ENCODE data around the gene COL9A3. TPM values are rescaled to one million over a fixed set of nuclear protein-coding genes. Genes with fewer than 3 reads are reported as not detected.

The COL9A3 gene
- polyA plus RNA-seq, 5 donors = 47.6 to 102 (median 57.8) TPM

GRCh38 chr20:62795023-62795761, 21.7 kb upstream of the COL9A3 start:
- DNase-seq = no peak

GRCh38 chr20:62796699-62797491, 20.0 kb upstream of the COL9A3 start:
- no peak for DNase-seq

GRCh38 chr20:62797671-62798532, 18.9 kb upstream of the COL9A3 start:
- DNase-seq = no peak

- DNase-seq = no peak
These were observed 17.8 kb upstream of the COL9A3 start for GRCh38 chr20:62799036-62799435.

- no peak for DNase-seq
These were observed 17.4 kb upstream of the COL9A3 start for GRCh38 chr20:62799459-62799858.

- no peak for DNase-seq
These were observed 17.0 kb upstream of the COL9A3 start for GRCh38 chr20:62799873-62800272.

- DNase-seq = no peak
These were observed 16.3 kb upstream of the COL9A3 start for GRCh38 chr20:62800314-62801259.

- no peak for DNase-seq
These were observed 15.4 kb upstream of the COL9A3 start for GRCh38 chr20:62801284-62802010.

- no peak for DNase-seq
These were observed 14.7 kb upstream of the COL9A3 start for GRCh38 chr20:62802026-62802712.

- DNase-seq = no peak
These were observed 12.7 kb upstream of the COL9A3 start for GRCh38 chr20:62804021-62804626.

GRCh38 chr20:62804627-62805154, 12.2 kb upstream of the COL9A3 start, which contains the start of gene OGFR:
Gene OGFR (plus strand): TSS chr20:62804835. CDS start chr20:62804860, 25 bp downstream.
- peak; percentile 60 to 72 for DNase-seq

- DNase-seq = no peak
These were observed 11.6 kb upstream of the COL9A3 start for GRCh38 chr20:62805155-62805710.

GRCh38 chr20:62805711-62806382, 11.0 kb upstream of the COL9A3 start:
- DNase-seq = no peak

- DNase-seq = no peak
These were observed 10.3 kb upstream of the COL9A3 start for GRCh38 chr20:62806383-62807050.

GRCh38 chr20:62807444-62808210, 9.2 kb upstream of the COL9A3 start:
- no peak for DNase-seq

GRCh38 chr20:62808211-62808865, 8.5 kb upstream of the COL9A3 start:
- DNase-seq = peak in 1 of 2 donors; percentile 57

All from right lung (tissue), 5 donors.